Activated CD4-positive, alpha-beta T cell treated with anti-CD3 and anti-CD28 coated beads, Interleukin-2, amount 10 ng/mL, durations not matched to agents 24 days and 14 days (primary cell): Measurements from ENCODE around the gene PITPNC1. TPM values are rescaled to one million over a fixed set of nuclear protein-coding genes. Genes with fewer than 3 reads are reported as not detected.
"Not testable (repeated sequence)": the region's sequence is repeated elsewhere in the genome, so short reads cannot be mapped to it uniquely, and the experiment has no call there.

Source experiments
- DNase-seq: peaks from one replicate; pipeline ENCODE4 v3.0.0; 2022
- H3K27ac Mint-ChIP-seq: one replicate; pipeline ENCODE4 v1.8.0; 2022; ENCODE audit warnings: mild to moderate bottlenecking, mixed read lengths
- H3K27me3 Mint-ChIP-seq: one replicate; pipeline ENCODE4 v1.8.0; 2022; ENCODE audit warnings: mixed read lengths
- H3K36me3 Mint-ChIP-seq: one replicate; pipeline ENCODE4 v1.8.0; 2022; ENCODE audit warnings: low read depth, mild to moderate bottlenecking, mixed read lengths
- H3K4me1 Mint-ChIP-seq: one replicate; pipeline ENCODE4 v1.8.0; 2021; ENCODE audit warnings: mixed read lengths
- H3K4me3 Mint-ChIP-seq: one replicate; pipeline ENCODE4 v1.8.0; 2022; ENCODE audit warnings: mild to moderate bottlenecking, moderate library complexity, mixed read lengths
- H3K9me3 Mint-ChIP-seq: one replicate; pipeline ENCODE4 v1.8.0; 2021; ENCODE audit warnings: mixed read lengths
- intact Hi-C: fragments of 100-400 bp; cut with micrococcal nuclease; formaldehyde crosslinking; loops from one replicate; pipeline ENCODE4 v1.15.1; 2023
- total RNA-seq: library from RNA; stranded (reverse); gene quantifications from 2 replicates; pipeline ENCODE4 v1.2.3, GENCODE V29; 2022

Gene PITPNC1
- total RNA-seq, 1 donor from 2014 or later = 22.3 TPM

DNA sequence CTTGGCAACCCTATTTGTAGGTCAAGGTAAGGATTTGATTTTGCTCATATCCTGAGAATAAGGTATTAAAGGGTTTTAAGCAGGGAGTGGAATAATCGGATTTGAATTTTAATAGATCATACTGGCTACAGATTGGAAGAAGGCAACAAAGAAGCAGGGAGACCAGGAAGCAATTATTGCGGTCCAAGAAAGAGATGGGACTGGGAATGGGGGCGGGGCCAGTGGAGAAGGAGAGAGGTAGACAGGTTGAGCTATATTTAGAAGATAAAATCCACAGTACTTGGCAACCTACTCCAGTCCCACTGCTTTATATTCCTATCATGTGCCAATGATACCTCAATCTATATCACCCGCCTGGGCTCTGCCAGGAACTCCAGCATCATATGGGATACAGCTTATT is 334.8 kb downstream of the PITPNC1 start:
- no peak overlapping the region for H3K4me3 Mint-ChIP-seq
- peaks cover 4% of the 10 kb centered on the region for H3K27me3 Mint-ChIP-seq
- no peak overlapping the region for H3K27ac Mint-ChIP-seq
- intact Hi-C loops = no loop called here
- no peak for DNase-seq
- H3K36me3 Mint-ChIP-seq = no peaks in the 10 kb centered on the region
- H3K9me3 Mint-ChIP-seq = peaks cover 5% of the 10 kb centered on the region
- peaks cover 5% of the 10 kb centered on the region for H3K4me1 Mint-ChIP-seq

GRCh38 chr17:67712375-67712774 is 335.3 kb downstream of the PITPNC1 start:
- intact Hi-C loops = no loop called here
- Mint-ChIP-seq H3K4me1 (peaks cover 8% of the 10 kb centered on the region), H3K4me3 (no peak overlapping the region), H3K36me3 (no peaks in the 10 kb centered on the region), H3K27me3 (peaks cover 4% of the 10 kb centered on the region), H3K27ac (no peak overlapping the region), H3K9me3 (peaks cover 5% of the 10 kb centered on the region)
- DNase-seq = no peak

- peaks cover 8% of the 10 kb centered on the region for H3K4me1 Mint-ChIP-seq
- H3K36me3 Mint-ChIP-seq = peaks cover 3% of the 10 kb centered on the region
- intact Hi-C loops = no loop called here
- peaks cover 5% of the 10 kb centered on the region for H3K9me3 Mint-ChIP-seq
- DNase-seq = no peak
- H3K27ac Mint-ChIP-seq = no peak overlapping the region
- H3K4me3 Mint-ChIP-seq = no peak overlapping the region
- peaks cover 4% of the 10 kb centered on the region for H3K27me3 Mint-ChIP-seq
Measured at GRCh38 chr17:67713169-67713568, 336.1 kb downstream of the PITPNC1 start.

DNA sequence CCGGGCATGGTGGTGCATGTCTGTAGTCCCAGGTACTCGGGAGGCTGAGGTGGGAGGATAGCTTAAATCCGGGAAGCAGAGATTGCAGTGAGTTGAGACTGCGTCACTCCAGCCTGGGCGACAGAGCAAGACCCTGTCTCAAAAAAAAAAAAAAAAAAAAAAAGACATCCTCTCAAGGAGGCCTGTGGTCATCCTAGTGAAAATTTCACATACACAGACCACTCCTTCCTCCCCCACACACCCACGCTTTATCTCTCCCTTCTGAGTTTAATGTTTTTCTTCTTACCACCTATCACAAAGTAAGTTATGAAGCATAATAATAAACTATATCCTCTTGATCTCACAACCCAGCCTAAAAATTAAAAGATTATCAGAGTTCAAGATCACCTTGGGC is 339.3 kb downstream of the PITPNC1 start:
- Mint-ChIP-seq H3K27me3 (peaks cover 4% of the 10 kb centered on the region), H3K9me3 (peaks cover 5% of the 10 kb centered on the region), H3K27ac (peak overlapping the region; percentile 67), H3K4me3 (no peak overlapping the region), H3K4me1 (peaks cover 14% of the 10 kb centered on the region), H3K36me3 (peaks cover 16% of the 10 kb centered on the region)
- DNase-seq = no peak
- intact Hi-C loops = loop anchor here (5.0 kb wide), 1 partner anchor 321 kb away; the partner anchor contains the start of gene KPNA2

DNA sequence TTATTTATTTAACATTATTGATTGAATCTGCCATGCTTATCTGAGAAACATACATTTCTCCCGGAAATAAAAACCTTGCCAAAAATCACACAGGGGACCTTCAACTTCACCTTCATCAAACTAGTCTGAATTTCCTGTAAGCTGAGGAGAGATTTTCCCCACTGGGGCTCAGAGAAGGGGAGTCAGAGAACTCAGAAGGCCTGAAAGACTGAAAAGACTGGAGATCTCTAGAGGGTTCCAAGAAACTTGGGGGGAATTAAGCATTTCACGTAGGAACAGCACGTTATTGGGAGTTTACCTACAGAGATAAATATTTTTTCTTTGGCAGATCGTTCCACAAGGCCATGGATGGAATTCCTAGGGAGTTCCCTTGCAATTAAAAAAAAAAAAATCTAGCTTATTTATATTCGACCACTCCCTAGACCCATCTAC is 340.1 kb downstream of the PITPNC1 start:
- intact Hi-C loops = loop anchor here (1.0 to 5.0 kb wide), 4 partner anchors 108 to 472 kb away; partner anchors contain the start of genes BPTF, HELZ, KPNA2 and PSMD12
- peaks cover 5% of the 10 kb centered on the region for H3K9me3 Mint-ChIP-seq
- H3K27ac Mint-ChIP-seq = peak overlapping the region; percentile 96
- H3K4me1 Mint-ChIP-seq = peaks cover 16% of the 10 kb centered on the region
- H3K27me3 Mint-ChIP-seq = peaks cover 4% of the 10 kb centered on the region
- no peak for DNase-seq
- H3K4me3 Mint-ChIP-seq = peak overlapping the region; percentile 90
- peaks cover 24% of the 10 kb centered on the region for H3K36me3 Mint-ChIP-seq

GRCh38 chr17:67717624-67718324 is 340.7 kb downstream of the PITPNC1 start, which contains the start of gene NOL11:
Gene NOL11, plus strand, starts transcription at chr17:67717936. Its CDS starts 12 bp downstream, at chr17:67717948.
- H3K36me3 Mint-ChIP-seq = peaks cover 27% of the 10 kb centered on the region
- H3K9me3 Mint-ChIP-seq = peaks cover 5% of the 10 kb centered on the region
- peaks cover 4% of the 10 kb centered on the region for H3K27me3 Mint-ChIP-seq
- peak; percentile 100 for DNase-seq
- peak within 1 kb of the TSS; percentile 90 for H3K4me3 Mint-ChIP-seq
- peak within 1 kb of the TSS; percentile 96 for H3K27ac Mint-ChIP-seq
- H3K4me1 Mint-ChIP-seq = peaks cover 16% of the 10 kb centered on the region
- intact Hi-C loops = loop anchor here (1.0 to 5.0 kb wide), 4 partner anchors 108 to 472 kb away; partner anchors contain the start of genes BPTF, HELZ, KPNA2 and PSMD12

GRCh38 chr17:67718325-67718941 is 341.4 kb downstream of the PITPNC1 start:
- intact Hi-C loops = loop anchor here (5.0 kb wide), 1 partner anchor 319 kb away; the partner anchor contains the start of gene KPNA2
- Mint-ChIP-seq H3K27ac (peak overlapping the region; percentile 96), H3K4me3 (peak overlapping the region; percentile 90), H3K27me3 (no peaks in the 10 kb centered on the region), H3K9me3 (no peaks in the 10 kb centered on the region), H3K4me1 (peaks cover 16% of the 10 kb centered on the region), H3K36me3 (peaks cover 28% of the 10 kb centered on the region)
- no peak for DNase-seq

DNA sequence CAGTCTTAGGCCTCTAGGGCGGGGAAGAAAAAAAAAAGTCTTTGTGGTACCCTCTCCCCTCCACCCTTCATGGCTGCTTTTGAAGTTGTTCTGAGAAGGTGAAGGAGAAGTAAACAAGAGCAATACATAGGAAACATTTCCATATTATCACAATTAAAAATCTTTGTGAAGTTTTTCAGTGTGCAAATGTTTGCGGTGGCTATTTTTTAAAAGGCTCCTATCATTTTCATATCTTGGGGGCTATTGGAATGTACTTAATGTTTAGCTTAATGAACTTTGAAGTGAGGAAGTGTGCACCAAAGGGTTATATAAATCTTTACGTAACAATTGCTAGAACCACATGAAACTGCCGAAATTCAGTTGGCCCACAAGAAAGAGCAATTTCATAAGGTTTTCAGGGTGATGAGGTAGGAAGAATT is 348.3 kb downstream of the PITPNC1 start:
- Mint-ChIP-seq H3K27ac (peak overlapping the region; percentile 78), H3K27me3 (no peaks in the 10 kb centered on the region), H3K4me3 (peak overlapping the region; percentile 53), H3K4me1 (peaks cover 24% of the 10 kb centered on the region), H3K9me3 (no peaks in the 10 kb centered on the region), H3K36me3 (peaks cover 74% of the 10 kb centered on the region)
- intact Hi-C loops = no loop called here
- DNase-seq = no peak

GRCh38 chr17:67725807-67726206 is 348.7 kb downstream of the PITPNC1 start:
- Mint-ChIP-seq H3K9me3 (no peaks in the 10 kb centered on the region), H3K36me3 (peaks cover 75% of the 10 kb centered on the region), H3K4me1 (peaks cover 22% of the 10 kb centered on the region), H3K4me3 (peak overlapping the region; percentile 53), H3K27me3 (no peaks in the 10 kb centered on the region), H3K27ac (peak overlapping the region; percentile 78)
- intact Hi-C loops = no loop called here
- no peak for DNase-seq

GRCh38 chr17:67727152-67728039 is 350.3 kb downstream of the PITPNC1 start:
- H3K27me3 Mint-ChIP-seq, intact Hi-C loops, H3K9me3 Mint-ChIP-seq, DNase-seq, H3K4me3 Mint-ChIP-seq: not testable (repeated sequence)
- H3K4me1 Mint-ChIP-seq = peaks cover 20% of the 10 kb centered on the region
- H3K27ac Mint-ChIP-seq = peak overlapping the region; percentile 43
- peaks cover 71% of the 10 kb centered on the region for H3K36me3 Mint-ChIP-seq

DNA sequence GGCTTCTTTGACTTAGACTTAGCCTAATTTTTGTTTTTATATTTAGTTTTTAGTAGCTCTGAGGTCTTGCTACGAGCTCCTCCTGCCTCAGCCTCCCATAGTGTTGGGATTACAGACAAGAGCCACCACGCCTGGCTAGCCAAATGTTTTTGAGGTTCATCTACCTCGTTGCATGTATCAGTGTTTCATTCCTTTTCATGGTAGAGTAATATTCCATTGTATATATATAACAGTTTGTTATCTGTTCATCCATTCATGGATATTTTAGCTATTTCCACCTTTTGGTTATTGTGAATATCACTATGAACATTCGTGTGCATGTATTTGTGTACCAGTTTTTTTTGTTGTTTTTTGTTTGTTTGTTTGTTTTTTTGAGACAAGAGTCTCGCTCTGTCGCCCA is 352.8 kb downstream of the PITPNC1 start:
- H3K4me3 Mint-ChIP-seq = no peak overlapping the region
- H3K9me3 Mint-ChIP-seq = no peaks in the 10 kb centered on the region
- intact Hi-C loops = no loop called here
- peaks cover 74% of the 10 kb centered on the region for H3K36me3 Mint-ChIP-seq
- no peak for DNase-seq
- H3K4me1 Mint-ChIP-seq = peaks cover 25% of the 10 kb centered on the region
- H3K27me3 Mint-ChIP-seq = no peaks in the 10 kb centered on the region
- no peak overlapping the region for H3K27ac Mint-ChIP-seq

DNA sequence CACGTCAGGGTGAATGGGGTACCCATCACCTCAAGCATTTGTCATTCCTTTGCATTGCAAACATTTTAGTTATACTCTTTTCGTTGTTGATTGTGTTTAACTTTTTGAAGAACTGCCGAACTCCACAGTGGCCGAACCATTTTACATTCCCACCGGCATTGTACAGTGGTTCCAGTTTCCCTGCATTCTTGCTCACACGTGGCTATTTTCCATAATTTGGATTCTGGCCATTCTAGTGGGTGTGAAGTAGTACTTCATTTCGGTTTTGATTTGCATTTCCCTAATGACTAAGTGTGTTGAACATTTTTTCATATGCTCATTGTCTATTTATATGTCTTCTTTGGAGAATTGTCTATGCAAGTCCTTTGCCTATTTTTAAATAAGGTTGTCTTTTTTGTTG is 353.6 kb downstream of the PITPNC1 start:
- peaks cover 18% of the 10 kb centered on the region for H3K4me1 Mint-ChIP-seq
- DNase-seq = no peak
- no peak overlapping the region for H3K4me3 Mint-ChIP-seq
- intact Hi-C loops = no loop called here
- H3K9me3 Mint-ChIP-seq = no peaks in the 10 kb centered on the region
- peaks cover 67% of the 10 kb centered on the region for H3K36me3 Mint-ChIP-seq
- no peaks in the 10 kb centered on the region for H3K27me3 Mint-ChIP-seq
- H3K27ac Mint-ChIP-seq = no peak overlapping the region

DNA sequence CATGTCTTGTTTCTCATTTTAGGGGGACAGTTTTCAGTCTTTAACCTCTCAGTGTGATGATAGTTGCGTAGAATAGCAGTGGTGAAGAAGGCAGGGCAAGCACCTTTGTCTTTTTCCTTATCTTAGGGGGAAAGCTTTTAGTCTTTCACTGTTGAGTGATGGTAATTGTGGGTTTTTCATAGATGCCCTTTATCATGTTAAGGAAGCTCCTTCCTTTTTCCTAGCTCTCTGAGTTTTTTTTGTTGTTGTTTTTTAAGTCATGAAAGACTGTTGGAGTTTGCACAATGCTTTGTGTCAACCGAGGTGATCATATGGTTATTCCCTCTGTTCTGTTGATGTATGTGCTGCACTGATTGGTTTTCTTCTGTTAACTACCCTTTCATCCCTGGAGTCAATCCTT is 356.4 kb downstream of the PITPNC1 start:
- H3K4me1 Mint-ChIP-seq = peaks cover 10% of the 10 kb centered on the region
- no peaks in the 10 kb centered on the region for H3K27me3 Mint-ChIP-seq
- no peak overlapping the region for H3K4me3 Mint-ChIP-seq
- no peak for DNase-seq
- peaks cover 70% of the 10 kb centered on the region for H3K36me3 Mint-ChIP-seq
- H3K27ac Mint-ChIP-seq = no peak overlapping the region
- H3K9me3 Mint-ChIP-seq = no peaks in the 10 kb centered on the region
- intact Hi-C loops = no loop called here
